ENCODE results near the gene IL17RD.

Gene IL17RD

DNA sequence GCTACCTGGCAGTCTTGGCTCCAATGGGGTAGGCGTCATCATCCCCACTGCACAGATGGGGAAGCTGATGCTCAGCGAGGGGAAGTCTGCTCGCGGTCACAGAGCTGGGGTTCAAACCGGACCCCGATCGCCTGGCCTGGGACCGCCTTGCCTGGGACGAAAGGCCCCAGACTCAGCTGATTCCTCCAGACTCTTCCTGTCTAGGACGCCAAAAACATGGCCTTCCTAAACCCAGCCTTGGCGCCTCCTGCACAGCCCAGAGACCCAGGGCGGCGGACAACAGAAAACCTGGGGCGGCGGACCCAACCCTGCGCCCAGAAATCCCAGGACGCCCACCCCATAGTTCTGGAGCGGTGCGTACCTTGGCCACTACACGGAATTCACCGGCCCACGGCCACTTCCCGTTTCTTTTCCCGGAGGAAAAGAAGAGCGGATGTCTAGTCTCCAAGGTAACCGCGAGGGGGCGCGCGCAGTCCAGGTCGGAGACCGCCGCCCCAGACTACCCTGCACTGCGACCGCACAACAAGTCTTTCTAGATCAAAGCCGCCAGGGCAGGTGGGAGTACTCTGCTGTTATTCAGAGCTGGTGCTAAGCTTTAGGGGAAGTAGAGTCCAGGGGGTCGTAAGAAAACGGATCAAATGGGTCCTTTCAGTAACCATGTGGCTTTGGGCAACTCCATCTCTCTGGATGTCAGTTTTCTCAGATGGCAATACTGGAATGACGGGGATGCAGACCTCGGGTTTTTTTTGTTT, 4.9 kb upstream of the IL17RD start (continued):
- TF ChIP-seq ZNF664 (tag by site-specific recombination; IDR thresholded peaks at IDR 0.05) (no peak), ZNF302 (tag by site-specific recombination; IDR thresholded peaks at IDR 0.05; ENCODE audit: low read depth) (no peak), SCRT2 (tag by site-specific recombination; IDR thresholded peaks at IDR 0.05) (peak; percentile 99), HOXA7 (CRISPR knock-in tag; IDR thresholded peaks at IDR 0.05; ENCODE audit: borderline replicate concordance) (no peak), PRDM2 (tag by site-specific recombination; IDR thresholded peaks at IDR 0.05; ENCODE audit: borderline replicate concordance) (no peak), WT1 (tag by site-specific recombination; IDR thresholded peaks at IDR 0.05) (no peak), ZNF654 (tag by site-specific recombination; IDR thresholded peaks at IDR 0.05; ENCODE audit: low read depth) (peak; percentile 73), ZBTB49 (tag by site-specific recombination; IDR thresholded peaks at IDR 0.05; ENCODE audit: low read depth) (no peak), ZNF2 (tag by site-specific recombination; IDR thresholded peaks at IDR 0.05) (0 out of 2 replicates have a peak, but pooled peaks have one; percentile 37), SETDB1 (IDR thresholded peaks at IDR 0.05; ENCODE audit: insufficient read length, low read length) (no peak), ZNF623 (tag by site-specific recombination; IDR thresholded peaks at IDR 0.05) (no peak), CTCF (tag by site-specific recombination; IDR thresholded peaks at IDR 0.05) (peak; percentile 80), ZFHX2 (tag by site-specific recombination; conservative IDR thresholded peaks at IDR 0.05) (no peak), ZNF391 (tag by site-specific recombination; IDR thresholded peaks at IDR 0.05; ENCODE audit: borderline replicate concordance, low read depth) (no peak), ZNF37A (tag by site-specific recombination; IDR thresholded peaks at IDR 0.05) (no peak), ZNF514 (tag by site-specific recombination; IDR thresholded peaks at IDR 0.05) (no peak), GLI2 (tag by site-specific recombination; IDR thresholded peaks at IDR 0.05; ENCODE audit: borderline replicate concordance, low read depth) (no peak), ZNF549 (tag by site-specific recombination; IDR thresholded peaks at IDR 0.05) (no peak), ZNF366 (tag by site-specific recombination; conservative IDR thresholded peaks at IDR 0.05) (0 out of 2 replicates have a peak, but pooled peaks have one; percentile 28), ZNF280D (tag by site-specific recombination; IDR thresholded peaks at IDR 0.05) (no peak), ZBTB6 (tag by site-specific recombination; IDR thresholded peaks at IDR 0.05) (no peak), MEIS1 (CRISPR knock-in tag; IDR thresholded peaks at IDR 0.05; ENCODE audit: borderline replicate concordance) (no peak), ZNF660 (tag by site-specific recombination; IDR thresholded peaks at IDR 0.05) (0 out of 2 replicates have a peak, but pooled peaks have one; percentile 47)
- TF ChIP-seq, protein P1, sequence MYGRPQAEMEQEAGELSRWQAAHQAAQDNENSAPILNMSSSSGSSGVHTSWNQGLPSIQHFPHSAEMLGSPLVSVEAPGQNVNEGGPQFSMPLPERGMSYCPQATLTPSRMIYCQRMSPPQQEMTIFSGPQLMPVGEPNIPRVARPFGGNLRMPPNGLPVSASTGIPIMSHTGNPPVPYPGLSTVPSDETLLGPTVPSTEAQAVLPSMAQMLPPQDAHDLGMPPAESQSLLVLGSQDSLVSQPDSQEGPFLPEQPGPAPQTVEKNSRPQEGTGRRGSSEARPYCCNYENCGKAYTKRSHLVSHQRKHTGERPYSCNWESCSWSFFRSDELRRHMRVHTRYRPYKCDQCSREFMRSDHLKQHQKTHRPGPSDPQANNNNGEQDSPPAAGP (tag by site-specific recombination; IDR thresholded peaks at IDR 0.05), result no peak
